GM13976 (cell line): ENCODE measurements around the gene SDHB.
A peak's percentile ranks its signal among the peaks of the same experiment; 100 is the strongest.

ENCODE experiments used
- DNase-seq: peaks from one replicate; pipeline ENCODE4 v3.0.0; 2012; ENCODE audit warnings: low spot score
- CTCF ChIP-seq: IDR thresholded peaks from 2 replicates; pipeline ENCODE4 v1.5.1; 2012; ENCODE audit warnings: borderline replicate concordance, mild to moderate bottlenecking; ENCODE audit not compliant: insufficient read depth; ENCODE audit errors: extremely low read depth, missing control alignments, control extremely low read depth
- in situ Hi-C: fragments of 300-500 bp; cut with MboI; formaldehyde crosslinking; loops from one replicate; pipeline ENCODE4 v1.12.0; 2022; ENCODE audit warnings: low sequenced_read_pairs, mixed read lengths, inconsistent platforms; ENCODE audit not compliant: unreplicated experiment

Gene SDHB

GRCh38 chr1:17018849-17019248, 35.0 kb downstream of the SDHB start:
- DNase-seq: peak; percentile 38
- in situ Hi-C loops: no loop called here
- no peak for TF ChIP-seq CTCF

DNA sequence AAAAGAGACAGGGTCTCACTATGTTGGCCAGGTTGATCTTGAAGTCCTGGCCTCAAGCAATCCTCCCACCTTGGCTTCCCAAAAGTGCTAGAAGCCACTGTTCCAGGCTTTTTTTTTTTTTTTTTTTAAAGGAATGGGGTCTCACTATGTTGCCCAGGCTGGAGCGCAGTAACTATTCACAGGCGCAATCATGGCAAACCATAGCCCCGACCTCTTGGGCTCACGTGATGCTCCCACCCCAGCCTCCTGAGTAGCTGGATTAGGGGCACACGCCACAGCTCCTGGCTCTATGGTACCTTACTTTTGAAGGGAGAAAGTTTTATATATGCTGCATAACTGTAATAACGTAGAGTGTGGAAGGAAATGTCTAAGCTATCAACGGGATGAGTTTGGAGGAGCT, 36.4 kb downstream of the SDHB start:
- no peak for TF ChIP-seq CTCF
- in situ Hi-C loops: no loop called here
- no peak for DNase-seq

- no peak for DNase-seq
- in situ Hi-C loops: no loop called here
- no peak for TF ChIP-seq CTCF
Observed at GRCh38 chr1:17016317-17016661, 37.5 kb downstream of the SDHB start.

DNA sequence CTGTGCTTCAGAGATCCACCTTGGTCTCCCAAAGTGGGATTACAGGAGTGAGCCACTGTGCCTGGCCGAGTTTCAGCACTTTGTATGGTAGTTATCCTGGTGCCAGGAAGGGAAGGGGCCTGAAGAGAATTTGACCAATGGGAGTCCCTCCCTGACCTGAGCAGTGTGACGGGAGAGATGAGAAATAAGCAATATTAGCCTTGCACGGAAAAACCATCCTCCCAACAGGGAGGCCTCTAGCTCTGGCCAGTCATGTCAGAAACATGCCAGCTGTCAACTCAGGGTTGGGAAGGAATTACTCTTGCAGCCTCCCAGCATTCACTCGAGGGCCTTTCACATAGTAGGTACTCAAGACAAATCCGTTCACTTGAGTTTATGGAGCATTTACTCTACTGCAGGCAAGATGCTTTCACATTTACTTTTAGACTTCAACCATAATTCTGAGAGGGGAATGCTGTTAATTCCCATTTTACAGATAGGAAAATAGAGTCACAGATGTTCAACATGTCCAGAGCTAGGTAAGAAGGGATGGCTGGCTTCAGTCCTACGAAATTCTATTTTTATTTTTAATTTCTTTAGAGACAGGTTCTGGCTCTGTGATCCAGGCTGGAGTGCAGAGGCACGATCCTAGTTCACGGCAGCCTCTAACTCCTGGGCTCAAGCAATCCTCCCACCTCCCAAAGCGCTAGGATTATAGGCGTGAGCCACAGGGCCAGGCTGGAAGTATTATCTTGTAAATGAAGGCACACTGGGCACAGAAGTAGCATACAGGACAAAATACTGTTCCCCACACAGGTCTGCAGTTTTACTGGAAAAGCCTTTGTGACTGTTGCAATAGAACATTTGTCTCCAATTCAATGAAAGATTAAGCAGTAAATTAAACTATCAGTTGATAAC, 38.9 kb downstream of the SDHB start:
- in situ Hi-C loops: no loop called here
- DNase-seq: no peak
- TF ChIP-seq CTCF: no peak

DNA sequence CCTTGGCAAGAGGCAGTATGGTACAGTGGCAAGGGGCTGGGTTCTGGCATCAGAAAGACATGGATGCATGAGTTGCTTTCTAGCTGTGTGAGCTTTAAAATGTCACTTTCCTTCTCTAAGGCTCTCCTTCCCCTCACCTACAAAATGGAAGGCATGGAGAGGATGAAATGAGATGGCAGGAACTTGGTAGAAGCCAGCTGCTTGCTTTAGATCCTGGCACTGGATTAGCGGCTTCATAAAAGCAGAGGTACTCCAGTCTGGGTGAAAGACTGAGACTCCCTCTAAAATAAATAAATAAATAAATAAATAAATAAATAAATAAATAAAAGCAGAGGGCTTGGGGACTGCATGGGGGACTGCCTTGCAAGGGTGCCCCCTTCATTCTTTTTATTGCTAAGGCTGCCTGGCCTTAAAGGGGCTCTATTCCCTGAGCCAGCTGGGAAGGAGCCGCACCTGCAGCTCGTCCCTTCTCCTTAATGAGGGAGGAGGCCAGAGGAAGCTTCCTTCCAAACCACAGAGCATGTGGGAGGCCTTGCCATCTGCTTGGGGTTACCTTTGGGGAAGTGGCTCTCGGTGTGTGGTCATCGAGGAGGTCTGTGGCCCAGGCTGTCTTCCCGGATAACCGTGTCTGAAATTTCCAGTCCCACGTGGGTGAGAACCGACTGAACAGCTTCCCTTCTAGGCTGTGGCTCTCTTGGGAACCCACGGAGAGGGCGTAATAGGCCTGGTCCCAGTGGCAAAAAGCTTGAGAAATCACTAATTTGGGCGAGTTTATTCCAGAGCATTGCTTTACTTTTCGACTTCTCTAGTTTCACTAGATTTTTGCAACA, 40.1 kb downstream of the SDHB start:
- DNase-seq: peak; percentile 30
- in situ Hi-C loops: no loop called here
- TF ChIP-seq CTCF: no peak

GRCh38 chr1:17012775-17013490, 40.9 kb downstream of the SDHB start:
- DNase-seq: no peak
- no peak for TF ChIP-seq CTCF
- in situ Hi-C loops: no loop called here
